Inflammatory macrophage treated with lipopolysaccharide for 1 hour (primary cell): ENCODE measurements around the gene KCNK3.

ENCODE experiments used
- DNase-seq, 2 donors: peaks; one replicate each; pipeline ENCODE4 v3.0.0-alpha.2; 2020 to 2022

The KCNK3 gene

DNA sequence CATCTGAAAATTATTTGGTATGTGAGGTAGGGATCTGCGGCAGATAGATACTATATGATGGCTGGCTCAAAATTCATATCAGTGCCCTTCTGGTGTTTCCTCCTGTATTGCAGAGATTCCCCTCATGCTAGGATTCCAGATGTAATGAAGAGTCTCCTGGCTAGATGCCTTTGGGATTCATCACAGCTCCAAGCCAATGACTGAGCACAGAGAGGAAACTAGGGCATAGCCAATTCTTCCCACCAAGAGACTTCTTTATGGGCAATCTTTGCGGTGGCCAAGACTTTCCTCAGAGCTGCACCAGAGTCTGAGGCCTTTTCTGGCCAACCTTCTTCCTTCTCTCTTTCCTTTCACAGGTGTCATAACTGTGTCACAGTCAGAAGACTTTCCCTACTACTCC, 25.9 kb upstream of the KCNK3 start:
- no peak for DNase-seq

DNA sequence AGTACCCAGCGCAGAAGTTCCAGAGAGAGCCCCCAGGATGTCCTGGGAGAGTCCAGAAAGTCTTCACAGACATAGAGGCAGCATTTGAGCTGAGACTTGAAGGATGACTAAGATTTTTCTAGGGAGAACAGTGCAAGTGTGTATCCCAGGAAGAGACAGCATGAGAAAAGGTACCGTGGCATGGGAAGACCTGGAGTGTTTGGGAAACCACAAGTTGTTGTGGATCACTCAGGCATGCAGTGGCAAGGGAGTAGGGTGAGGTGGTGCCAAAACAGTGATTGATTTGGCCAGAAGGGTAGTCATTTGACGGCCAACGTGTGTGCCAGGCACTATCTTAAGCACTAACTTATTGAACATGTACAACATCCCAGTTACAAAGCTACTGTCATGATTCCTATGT, 24.5 kb upstream of the KCNK3 start:
- DNase-seq: no peak

DNA sequence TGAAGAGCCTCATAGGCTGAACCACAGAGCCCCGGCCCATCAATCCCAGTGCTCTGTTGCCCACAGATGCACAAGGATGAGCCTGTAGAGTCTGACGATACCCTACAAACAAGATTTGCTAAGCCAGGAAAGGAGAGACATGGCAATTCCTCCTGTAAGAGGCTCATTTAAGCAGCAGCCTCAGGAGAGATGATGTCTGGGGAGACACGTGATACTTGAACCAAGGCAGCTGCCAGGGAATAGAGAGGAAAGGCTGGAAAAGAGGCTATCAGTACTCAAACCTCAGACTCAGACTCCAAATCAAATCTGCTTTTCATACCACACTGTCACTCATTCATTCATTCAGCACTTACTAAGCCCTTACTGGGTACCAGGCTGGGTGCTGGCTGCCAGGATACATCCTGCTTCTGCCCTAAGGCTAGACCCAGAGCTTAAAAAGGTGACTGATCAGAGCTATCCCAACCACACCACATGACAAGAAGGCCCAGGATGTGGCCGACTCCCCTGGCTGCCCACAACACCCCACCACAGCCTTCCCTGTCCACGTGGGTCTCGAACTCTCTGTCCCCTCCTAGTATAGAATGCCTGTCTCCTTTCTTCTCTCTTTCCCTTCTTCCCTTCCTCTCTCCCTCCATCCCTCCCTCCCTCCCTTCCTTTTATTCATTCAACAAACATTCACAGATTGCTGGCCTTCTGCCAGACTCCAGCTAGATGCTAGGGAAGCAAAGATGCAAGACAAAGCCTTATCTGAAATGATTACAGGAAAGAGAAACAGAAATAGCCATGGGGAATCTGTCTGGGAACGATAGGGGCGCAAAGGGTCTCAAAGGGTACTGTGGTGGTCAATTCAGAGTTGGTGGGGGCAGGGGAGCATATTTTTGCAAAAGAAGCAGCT, 23.4 kb upstream of the KCNK3 start:
- DNase-seq: no peak

DNA sequence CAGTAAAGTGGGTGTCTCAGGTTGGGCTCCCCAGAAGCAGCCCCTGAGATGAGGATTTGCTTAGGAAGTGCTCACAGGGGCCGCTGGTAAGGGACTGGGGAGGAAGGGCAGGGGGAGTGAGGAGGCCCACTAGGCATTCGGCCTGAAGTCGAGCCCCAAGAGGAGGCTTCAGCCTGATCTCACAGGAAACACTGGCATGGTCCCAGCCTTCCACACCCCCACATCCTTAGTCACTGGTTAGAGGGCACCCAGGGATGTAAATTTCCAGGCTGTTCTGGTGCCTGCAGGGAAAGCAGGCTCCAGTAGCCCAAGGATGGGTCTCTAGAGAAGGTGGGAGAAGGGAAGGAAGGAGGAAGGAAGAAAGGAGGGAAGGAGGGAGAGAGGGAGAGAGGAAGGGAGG, 22.4 kb upstream of the KCNK3 start:
- no peak for DNase-seq

DNA sequence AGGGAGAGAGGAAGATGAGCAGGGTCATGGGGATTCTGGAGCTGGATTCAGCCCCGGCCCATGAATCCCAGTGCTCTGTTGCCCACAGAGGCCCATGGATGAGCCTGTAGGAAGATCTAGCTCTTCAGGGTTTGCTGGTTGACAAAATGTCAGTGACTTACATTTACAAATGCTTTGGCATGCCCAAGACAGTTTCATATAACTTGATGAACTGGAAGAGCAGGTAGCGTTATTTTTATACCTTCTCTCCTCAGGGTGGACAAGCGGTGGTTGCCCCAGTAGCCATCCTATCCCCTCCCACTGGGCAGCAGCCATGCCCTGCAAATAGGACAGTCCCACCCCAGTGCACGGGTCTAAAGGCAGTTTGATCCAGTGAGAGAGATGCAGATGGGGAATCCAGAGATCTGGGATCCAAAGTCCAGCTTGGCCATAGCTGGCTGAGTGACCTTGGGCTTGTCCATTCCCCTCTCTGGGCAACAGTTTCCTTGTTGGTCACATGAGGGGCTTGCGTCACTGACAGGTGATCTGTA, 21.5 kb upstream of the KCNK3 start:
- no peak for DNase-seq

DNA sequence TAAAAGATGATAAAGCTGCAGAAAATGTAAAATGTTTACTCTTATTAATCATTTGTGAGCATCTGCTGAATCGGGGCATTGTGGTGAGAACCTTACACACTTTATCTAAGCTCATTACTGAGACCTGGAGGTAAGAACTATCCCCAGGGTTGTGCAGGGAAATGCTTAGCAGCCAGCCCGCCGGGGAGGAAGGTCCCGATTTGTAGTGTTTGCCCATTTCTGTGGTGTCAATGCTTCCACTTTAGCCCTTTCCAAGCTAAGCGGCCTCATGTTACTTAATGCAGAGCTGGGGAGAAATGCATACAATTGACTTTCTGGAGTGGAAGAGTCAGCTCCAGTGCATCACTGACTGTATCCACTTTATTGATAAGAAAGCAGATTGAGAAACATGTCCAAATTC, 20.8 kb upstream of the KCNK3 start:
- DNase-seq: no peak

DNA sequence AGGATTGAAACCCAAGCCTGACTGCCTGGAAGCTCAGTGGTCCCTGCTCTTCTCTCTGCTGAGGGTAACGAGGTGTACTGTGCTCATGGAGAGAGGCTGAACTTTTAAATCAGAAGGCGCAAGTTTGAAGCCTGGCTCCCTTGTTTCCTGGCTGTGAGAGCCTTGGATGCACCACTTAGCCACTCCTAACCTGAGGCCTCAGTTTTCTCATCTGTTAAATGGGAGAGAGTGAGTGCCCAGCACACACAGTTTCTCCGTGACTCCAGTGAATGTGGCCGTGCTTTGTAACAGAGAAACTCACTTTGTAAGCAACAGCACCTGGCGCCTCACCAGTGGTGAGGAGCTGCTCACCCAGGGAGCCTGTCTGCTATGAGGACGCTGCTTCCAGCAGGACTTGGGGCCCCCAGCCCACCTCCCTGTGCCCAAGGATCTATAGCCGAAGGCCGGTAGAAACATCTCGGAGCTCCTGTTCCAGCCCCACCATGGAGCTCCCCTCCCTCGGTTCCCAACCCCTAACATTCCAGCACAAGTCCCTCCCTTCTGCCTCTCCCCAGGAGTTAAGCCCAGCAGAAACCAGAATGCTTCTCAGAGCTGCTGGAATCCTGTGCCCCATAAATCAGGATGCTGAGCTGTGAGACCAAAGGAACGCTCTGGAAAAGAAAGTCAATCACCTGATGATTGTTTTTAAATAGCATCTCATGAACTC, 20.3 kb upstream of the KCNK3 start:
- DNase-seq: no peak

DNA sequence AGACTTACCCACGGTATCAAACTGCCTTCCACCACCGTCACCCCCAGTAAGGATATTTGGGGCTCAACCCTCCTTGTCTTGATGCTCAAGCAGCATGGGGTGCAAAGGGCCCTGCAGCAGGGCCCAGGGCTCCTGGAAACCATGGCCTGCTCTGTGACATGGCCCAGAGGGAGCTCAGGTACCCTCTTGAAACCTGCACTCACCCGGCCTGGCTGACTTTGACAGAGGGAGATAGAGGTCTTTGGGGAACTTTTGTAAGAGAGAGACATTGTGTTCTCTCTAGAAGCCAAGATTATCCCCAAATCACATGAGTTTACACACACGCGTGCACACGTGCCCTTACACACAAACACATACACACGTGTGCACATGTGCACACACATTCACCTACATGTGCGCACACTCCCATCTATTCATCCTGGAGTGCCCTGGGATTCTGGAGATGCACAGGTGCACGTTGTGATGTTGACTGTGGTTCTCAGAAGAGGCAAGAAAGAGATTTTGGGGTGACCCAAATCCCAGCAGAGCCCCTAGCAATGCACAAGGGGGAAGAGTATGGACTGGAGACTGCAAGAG, 19.6 kb upstream of the KCNK3 start:
- no peak for DNase-seq

DNA sequence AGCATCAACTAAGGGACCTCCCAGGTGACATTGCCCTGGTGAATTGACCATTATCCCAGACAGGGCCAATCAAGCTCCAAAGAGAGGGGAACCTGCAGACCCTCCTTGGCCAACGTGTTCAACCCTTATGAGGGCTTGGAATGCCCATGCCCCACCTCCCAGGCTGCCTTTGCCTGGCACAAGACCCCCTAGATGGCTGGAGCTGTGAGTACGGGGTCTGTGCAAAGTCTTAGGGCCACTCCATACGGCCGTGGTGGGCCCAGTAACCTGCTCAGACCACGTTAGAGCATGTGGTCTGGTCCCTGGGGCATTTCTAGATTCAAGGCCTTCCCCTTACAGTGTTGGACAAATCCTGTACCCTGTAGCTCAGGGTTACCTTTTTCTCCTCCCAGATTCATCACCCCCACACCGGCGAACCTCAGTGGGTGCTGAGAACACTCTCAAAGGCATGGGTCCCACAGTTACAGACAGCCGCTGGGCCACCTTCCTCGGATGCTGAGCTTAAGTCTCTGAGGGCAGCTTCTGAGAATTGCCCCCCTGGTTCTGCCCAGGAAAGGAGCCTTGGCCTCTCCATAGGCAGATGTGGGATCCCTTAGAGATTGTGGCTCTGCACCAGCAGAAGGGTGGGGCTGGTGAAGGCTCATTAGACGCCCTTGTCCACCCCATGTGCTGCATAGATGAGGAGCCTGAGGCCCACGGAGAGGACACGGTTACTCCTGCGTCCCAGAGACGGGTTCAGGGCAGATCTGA, 18.3 kb upstream of the KCNK3 start:
- DNase-seq: no peak

DNA sequence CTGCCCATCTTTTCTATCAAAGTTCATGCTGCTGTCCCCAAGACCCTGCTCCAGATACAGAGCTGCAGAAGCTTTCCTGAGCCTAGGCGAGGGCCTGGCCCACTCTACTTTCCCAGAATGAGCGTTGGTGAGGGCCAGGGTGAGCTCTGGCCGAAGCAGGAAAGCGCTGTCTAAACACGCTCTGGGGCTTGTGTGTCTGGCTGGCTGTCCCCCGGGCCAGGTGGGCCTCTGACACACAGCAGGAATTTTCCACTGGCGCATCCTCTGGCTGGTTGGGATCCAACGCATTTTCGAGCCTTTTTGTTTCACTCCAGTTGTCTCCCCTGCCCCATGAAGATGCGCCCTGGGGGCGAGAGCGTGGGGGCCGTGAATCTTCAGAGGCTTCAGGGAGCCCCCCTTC, 17.8 kb upstream of the KCNK3 start:
- DNase-seq: no peak

DNA sequence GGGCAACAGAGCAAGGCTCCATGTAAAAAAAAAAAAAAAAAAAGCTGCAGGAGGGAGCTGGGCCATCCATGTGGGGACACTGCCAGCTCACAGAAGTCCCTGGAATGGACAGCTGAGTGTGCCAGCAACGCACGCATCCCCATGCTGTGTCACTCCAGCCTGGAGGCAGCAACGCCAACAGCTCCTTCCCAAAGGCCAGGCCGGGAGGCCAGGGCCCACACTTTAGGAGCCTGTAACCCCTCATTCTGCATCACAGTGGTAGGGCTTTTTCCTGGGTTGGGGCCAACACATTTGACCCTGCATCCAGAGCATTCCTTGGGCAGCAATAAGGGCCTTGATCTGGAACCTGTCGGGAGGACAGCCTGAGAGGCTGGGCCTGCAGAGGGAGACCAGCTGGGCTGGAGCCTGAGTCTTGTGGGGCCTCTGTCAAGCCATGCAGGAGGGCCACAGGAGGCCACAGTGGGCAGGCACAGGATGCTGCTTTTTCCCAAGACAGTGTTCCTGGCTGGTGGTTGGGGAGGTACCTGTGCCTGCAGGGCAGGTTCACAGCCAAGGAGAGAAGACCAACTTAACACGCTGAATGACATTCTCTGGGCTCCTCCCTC, 16.8 kb upstream of the KCNK3 start:
- no peak for DNase-seq

DNA sequence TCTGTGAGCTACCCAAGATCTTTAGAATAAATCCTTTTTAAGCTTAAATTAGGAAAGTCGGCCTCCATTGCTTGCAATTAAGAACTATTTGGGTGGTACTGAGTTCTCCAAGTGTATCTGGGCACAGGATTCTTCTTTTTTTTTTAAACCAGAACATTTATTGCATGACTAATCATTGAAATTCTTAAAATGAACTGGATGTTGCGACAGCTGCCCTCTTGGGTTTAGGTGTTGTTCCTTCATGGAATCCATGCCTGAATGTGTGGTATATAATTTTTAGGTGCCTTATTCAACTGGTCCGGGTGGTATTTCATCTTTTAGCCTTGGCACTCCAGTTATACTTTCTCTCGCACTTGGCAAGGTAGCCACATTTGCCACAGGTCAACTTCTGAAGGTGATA, 14.5 kb upstream of the KCNK3 start:
- no peak for DNase-seq

DNA sequence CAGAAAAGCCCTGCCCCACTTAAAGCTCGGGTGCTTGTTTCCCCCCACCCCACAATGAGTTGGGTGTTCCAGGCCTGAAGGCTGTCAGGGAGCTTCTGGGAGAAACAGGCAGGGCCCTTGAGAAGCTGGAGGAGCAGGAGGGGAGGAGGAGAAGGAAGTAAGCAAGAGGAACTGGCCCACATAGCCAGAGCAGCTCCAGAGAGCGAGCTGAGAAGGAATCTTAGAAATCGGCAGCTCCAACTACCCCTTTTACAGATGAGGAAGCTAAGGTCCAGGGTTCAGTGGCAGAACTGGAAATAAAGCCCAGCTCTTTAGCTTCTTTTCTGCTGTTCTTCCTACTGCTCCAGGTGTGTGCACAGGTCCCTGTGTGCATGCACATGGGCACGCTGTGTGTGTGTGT, 12.7 kb upstream of the KCNK3 start:
- peak; percentile 48 to 68 for DNase-seq

DNA sequence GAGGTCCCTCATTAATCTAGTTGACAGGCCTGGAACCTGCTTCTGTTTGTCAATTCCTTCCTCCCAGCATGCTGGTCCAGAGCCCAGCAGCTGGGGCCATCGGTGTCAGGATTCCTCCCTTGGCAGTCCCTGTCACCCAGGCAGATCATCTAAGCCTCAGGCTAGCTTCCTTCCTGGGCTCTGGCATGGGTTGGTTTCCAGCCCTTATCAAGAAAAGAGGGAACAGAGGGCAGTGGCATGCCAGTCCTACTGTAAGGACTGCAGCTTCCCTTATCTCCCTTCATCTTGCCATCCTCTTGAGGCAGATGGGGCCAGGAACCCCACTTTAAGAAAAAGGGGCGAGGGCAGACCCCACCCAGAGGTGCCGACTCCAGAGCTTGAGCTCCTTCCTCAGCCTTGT, 10.9 kb upstream of the KCNK3 start:
- DNase-seq: no peak

DNA sequence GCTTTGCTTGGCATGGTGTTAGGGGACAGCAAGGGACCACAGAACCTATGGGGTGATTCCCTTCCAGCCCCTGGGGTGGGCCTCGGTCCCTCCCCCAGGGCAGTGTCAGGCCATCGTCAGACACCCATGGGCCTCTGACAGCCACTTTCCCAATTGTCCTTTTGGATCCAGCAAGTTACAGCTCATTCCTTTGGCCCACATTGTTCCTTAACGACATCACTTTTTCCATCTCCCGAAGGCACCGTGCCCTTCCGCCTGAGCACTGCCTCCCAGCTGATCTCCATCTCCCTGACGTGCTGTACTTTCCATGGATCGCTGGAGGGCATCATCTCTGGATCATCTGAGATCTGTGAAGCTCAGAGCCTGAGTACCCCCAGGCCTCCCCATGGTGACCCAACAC, 10.4 kb upstream of the KCNK3 start:
- no peak for DNase-seq

DNA sequence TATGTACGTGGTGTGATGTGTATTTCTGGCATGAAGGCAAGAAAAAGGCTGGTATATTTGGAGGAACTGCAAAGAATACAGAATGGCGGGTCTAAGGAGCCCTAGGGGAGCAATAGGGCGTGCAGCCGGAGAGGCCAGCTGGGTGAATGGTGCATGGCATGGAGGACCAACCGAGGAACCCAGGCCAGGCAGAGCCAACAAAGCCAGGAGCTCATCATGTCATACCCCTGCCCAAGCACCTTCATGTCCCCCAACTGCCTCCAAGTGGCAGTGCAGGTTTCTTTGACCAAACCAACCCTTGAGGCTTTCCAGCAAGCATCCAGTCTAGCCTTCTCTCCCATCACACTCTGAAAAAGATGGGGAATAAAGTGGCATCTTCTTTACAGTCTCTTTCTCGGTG, 8.9 kb upstream of the KCNK3 start:
- no peak for DNase-seq

DNA sequence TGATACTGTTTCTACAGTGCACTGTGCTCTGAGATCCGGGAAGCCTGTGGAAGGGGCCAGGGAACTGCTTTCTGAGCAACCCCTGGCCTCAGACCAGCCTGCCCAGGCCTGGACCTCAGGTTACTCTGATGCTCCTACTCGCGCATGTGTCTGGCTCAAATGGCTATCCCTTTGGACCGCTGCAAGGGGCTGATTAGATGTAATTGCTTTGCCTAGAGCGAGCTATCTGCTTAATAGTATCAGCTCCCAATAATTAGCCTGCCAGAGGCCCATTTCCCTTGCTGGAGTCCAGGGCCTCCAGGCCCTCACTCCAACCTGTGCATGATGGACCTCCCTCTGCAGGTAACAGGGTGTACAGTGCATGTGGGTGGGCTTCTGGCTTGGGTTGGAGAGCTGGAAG, 7.2 kb upstream of the KCNK3 start:
- no peak for DNase-seq

DNA sequence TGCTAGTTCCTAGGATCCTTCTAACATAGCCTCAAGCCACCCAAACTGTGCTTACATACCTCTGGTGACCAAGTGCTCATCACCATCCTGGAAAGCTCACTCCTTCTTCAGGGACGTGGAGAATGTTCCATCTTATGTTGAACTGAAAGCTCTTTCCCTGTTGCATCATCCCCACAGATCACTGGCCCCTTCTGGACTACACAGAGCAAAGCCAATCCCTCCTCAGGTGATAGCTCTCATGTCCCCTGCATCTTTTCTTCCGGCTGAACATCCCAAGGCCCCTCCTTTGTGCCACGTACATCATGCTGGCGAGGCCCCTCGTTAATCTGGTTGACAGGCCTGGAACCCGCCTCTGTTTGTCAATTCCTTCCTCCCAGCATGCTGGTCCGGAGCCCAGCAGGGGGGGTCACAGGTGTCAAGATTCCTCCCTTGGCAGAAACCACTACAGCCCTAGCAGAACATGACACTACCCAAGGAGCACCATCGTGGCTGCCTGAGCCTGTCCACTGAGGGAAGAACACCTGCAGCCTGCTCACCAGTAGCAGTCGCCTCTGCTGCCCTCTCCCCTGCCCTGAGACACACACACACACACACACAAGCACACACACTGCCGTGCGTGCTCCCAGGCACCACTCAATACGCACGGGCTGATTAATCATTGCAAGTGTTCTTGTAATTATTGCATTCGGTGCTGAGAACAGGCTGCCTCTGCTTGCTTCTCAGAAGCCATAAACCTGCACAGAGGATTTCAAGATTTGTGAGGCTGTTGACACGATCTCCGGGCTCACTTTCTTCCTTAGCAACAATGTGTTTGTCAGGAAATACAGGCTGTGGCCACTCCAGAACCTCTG, 6.3 kb upstream of the KCNK3 start:
- DNase-seq: no peak

DNA sequence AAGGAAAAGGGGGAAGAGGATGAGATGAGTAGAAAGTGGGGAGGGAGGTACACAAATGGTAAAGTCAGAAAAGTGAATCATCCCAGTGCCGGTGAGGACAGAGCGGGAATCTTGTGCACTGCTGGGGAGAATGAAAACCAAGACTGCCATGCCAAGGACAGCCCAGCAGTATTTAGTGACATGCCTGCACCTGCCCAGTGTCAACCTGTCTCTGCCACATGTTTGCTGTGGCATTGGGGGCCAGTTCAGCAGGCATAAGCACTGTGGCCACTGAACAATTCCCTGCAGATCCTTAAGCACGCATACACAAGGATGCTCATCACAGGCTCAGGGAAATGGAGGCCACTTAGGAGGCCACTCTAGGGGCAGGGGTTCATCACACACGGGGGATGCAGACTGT, 5.2 kb upstream of the KCNK3 start:
- DNase-seq: no peak

DNA sequence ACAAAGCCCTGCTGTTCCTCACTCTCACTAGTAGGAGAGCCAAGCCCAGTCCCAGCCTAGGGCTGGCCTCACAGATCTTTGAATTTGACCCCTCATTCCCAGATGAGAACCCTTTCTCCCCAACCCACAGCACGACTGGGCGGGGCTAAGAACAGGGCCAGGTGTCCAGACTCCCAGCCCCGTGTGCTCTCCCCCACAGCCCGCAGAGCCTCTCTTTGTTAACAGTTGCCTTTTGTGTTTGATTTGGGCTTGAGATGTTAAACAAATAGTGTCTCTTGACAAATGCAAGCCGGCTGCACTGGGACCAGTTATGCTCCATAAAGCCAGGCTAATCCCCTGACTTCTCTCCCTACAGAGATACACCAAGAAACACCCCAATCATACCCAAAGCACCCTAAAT, 4.7 kb upstream of the KCNK3 start:
- DNase-seq: no peak

DNA sequence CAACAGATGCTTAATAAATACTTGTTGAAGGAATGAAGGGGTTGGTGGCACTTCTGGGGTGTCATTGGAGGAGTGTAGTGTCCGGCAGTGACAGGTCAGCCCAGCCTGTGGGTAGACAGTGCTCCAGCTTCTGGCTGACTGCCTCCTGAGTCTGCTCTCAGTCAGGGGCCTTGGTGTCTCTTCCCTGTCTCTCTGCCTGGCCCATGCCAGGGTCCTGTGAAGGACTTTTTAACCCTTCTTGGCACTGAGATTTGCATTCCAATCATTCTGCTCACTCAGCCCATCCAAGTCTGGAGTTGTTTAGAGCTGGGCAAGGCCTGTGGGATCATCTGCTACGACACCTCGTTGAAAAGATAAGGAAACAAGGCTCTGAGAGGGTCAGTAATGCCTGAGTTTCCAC, 1.4 kb upstream of the KCNK3 start:
- no peak for DNase-seq

DNA sequence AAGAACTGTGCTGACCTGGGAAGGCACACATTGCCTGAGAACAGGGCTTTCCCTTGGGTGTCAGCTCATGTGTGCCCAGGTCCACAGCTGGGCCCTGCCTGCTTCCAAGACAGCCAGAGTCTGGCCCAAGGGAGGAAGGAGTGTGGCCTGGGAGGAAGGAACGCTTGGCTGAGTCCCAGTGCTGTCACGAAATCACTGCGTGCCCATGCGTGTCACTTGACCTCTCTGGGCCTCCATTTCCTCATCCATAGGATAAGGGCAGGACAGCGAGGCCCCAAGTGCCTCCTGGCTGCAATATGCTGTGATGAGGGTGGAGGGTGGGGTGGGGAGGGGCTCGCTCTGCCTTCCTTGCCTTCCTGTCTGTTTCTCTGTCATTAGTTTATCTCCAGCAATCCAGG, 642 bp upstream of the KCNK3 start:
- DNase-seq: no peak
